HG03378 (cell line): ENCODE data around the gene LPP.
A peak's percentile ranks its signal among the peaks of the same experiment; 100 is the strongest.

Experiments used
- ATAC-seq: cut with Tn5 transposase; IDR thresholded peaks from one replicate; pipeline ENCODE4 v1.9.1; 2021; ENCODE audit warnings: mild to moderate bottlenecking, moderate library complexity; ENCODE audit not compliant: unreplicated experiment

The LPP gene

DNA sequence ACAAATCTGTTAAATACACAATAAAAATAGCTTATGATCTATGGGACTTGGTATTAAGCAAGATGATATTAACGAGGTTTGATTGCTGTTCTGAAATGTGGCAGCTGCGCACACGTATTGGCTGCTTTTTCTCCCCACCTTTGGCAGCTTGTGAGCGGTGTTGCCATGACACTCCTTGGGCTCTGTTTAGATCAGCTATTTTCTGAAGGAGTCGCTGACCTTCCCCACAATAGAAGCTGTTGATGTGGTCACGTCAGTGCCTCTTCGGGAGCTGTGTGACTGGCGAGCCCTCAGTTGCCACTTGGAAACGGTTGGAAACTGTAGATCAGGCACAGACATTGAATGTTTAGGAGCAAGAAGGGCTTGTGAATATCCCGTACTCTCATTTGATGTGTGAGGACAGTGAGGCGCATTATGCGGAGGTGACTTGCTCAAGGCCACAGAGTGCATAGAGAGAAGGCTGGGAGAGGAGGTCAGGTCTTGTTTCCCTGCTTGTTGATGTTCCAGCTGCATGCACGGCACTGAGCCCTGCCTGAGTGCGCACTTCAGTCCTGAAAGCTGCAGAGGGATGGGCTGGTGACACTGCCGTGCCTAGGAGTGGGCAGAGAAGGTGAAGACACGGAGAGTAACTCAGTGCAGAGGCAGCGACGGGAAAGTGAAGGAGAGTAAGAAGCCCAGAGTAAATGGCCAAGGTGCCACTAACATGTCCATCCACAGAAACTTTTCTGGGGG, 198.4 kb downstream of the LPP start:
- ATAC-seq = no peak

DNA sequence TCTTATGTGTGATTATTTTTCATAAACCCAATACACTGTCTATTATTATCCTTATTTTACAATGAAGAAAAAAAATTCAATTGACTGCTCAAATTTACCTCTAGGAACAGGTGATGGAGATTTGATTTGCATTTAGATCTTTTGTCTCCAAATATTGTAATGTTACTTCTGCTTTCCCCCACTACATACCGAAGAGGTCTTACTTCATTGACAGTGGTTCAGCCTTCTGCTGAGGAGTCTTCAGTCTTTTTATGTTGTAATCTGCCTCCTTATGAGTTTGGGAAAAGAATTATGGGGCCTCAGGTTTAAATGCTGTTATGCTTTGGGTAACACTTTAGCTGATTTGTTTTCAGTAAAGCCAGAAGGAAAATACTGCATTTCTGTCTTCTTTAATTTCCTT, 199.5 kb downstream of the LPP start:
- no peak for ATAC-seq

DNA sequence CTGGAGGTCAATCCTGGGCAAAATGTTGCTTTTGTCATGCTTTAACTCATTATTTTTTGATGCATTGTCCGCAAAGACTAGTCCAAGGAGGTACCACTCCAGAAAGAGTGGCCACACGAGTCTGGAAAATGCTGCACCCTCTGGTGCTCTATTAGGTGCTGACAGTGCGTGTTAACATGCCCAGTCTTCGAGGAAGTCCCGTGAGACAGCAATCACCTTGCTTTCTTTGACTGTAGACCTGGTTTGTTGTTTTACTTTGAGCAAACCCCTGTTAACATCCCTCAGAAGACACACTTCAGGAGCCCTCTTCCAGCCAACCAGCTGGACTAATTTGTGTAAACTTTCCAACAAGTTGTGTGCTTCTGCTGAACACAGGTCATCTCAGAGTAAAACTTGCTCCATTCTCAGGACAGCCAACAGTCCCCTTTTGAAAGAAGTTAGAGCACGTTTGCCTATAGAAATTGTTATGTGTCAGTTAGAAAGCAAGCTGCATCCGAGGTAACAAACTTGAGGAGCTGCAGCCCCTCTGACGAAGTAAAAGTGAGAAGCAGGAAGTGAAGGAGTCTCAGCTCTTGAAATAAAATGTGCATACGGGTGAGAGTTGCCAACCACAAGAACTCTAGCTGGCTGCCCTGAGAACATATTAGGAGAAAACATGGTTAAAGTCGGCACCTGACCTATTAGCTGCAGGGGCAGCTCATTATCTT, 205.0 kb downstream of the LPP start:
- ATAC-seq = no peak

DNA sequence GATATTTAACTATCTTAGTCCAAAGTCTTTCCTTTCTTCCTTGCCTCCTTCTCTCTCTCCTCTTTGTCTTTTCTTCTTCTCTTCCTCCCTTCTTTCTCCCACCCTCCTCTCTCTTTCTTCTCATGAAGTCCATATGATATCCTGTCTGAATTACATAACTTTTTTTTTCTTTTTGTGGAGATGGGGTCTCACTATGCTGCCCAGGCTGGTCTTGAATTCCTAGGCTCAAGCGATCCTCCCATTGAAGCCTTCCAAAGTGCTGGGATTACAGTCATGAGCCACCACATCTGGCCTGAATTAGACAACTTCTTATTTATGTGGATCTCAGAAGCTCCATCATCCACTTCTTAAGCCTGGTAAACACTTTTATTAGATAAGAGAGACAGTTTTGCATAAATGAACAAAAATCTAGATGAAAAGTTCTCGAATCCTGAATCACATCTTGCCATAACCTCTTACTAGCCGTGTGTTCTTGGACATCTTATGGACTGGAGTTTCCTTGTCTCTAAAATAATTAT, 206.5 kb downstream of the LPP start:
- ATAC-seq = no peak

DNA sequence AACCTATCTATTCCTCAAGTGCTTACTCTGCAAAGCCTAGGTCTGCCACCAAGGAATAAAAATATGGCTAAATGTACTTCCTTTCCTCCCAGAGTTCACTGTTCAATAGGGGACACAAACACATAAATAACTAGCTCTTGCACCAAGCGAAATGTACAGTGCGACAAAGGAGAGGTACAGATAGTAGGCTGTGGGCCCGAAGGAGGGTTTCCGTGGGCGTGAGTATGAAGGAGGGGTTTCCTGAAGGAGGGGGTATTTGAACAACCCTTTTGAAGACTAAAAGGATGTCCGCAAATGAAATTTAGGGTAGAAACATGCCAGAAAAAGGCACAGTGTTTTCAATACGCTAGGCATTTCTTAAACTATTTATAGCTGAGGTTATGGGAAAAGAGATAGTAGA, 207.9 kb downstream of the LPP start:
- no peak for ATAC-seq

DNA sequence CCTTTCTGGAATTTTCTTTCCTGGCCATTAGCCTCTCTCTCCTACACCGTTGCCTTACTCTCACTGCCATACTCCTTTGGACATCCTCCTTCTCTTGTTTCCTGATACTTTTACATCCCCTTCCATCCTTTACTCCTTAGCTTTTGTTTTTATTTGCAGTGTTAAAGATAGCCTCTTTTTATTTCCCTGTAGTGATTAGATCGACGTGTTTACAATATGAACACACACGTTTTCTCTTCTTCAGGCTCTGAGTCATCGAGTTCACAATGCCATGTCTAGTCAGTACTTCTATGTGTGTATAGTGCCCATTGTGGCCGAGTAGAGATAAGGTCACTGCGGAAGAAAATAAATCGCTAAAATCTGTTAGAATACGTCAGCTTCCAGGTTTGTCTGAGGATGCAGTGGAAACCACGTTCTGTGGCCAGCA, 208.5 kb downstream of the LPP start:
- no peak for ATAC-seq

DNA sequence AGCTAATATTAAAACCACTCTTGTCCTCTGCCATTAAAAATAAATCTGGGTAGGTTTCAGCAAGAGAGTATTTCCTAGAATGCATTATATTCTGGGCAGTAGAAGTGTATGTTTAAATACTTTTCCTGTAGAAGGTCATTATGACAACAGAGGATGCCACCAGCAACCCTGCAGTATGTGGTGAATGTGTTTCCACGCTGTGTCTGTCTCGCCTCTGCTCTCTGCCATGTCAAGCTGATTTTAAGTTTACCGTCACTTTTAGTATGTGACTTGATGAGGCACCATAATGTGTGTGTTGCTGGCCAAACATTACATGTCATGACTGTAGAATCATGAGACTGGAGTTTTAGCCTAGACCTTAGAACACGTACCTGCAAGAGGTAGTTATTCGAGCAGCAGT, 211.2 kb downstream of the LPP start:
- ATAC-seq = no peak

DNA sequence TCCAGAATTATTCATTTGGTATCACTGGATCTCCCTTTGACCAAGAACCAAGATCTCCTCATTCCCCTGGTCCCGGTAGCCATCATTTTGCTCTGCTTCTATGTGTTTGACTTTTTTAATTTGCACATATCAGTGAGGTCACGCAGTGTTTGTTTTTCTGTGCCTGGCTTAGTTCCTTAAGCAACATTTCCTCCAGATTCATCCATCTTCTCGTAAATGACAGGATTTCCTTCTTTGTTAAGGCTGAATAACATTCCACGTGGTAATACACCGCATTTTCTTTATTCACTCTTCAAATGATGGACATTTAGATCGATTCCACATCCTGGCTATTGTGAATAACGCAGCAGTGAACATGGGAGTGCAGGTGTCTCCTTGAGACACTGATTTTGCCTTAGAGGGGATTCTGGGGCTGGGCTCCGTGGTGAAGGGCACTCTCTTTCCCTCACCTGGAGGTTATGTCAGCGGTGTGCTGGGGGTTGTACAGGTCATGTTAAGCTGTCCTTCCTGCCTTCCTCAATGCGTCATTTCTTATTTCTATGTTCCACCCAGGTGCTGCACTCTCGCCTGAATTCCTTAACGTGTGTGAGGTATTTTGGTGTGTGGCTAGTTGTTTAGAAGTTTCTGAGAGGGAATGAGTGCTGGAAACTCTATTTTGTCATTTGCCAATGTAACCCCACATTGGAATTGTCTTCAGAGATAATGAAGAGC, 212.2 kb downstream of the LPP start:
- ATAC-seq = no peak

DNA sequence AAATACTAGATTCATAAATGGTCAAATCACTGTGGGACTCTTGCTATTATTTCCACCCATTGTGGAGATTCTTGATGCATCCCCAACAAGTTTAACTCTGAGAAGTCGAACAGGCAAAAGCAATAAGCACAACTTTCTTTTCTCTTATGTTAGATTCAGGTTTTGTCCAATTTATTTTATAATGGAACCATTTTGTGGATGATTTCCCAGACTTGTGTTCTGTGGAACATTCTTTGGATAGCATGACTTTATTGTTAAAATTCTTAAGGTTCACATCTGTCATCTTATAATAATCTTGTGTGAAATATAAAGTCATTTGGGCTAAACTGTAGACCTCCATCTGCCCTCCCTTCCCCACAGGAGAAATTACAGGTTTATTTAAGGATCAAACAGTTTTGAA, 213.7 kb downstream of the LPP start:
- ATAC-seq = no peak

DNA sequence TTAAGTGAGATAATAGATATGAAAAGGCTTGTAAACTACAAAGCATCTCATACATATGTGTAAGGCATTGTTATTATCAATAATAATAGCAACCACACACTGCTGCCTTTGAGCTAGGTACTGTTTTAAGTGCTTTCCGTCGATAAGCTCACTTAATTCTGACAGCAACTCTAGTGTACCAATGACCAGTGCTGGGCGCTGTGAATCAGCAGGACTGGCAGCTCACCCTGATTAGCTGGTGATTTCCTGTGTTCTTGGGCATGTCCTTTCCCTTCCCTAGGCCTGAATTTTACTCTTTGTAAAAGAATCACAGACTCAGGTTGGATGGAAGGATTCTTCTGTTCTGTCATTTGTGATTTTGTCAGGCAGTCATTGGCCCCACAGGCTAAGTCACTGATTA, 215.6 kb downstream of the LPP start:
- ATAC-seq = no peak

DNA sequence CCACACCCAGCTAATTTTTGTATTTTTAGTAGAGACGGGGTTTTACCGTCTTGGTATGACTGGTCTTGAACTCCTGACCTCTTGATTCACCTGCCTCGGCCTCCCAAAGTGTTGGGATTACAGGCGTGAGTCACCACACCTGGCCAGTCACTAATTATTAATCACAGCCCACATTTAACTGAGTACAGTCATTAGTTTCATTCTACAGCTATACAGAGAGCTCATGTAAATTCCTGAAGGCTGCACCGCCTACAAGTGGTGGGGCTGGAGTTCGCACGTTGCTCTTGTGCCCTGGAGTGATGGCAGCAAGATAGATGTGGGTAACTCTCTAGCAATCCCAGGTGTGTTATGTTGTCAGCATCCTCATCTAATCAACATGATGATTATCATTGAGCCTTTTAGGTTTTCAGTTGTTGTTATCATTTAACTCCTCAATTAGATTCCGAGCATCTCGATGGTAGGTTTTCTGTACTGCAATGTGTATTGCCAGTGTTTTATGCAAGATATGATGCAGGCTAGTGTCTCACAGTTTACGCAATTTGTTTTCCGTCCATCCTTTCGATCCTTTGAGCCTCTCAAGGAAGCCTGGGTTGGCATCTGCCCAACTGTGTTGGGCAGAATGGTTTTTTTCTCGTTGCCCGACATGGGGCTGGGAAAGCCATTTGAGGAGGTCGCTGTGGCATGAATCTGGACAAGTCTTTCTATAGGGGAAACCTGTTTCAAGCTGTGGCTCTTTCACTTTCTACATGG, 216.3 kb downstream of the LPP start:
- ATAC-seq = no peak

DNA sequence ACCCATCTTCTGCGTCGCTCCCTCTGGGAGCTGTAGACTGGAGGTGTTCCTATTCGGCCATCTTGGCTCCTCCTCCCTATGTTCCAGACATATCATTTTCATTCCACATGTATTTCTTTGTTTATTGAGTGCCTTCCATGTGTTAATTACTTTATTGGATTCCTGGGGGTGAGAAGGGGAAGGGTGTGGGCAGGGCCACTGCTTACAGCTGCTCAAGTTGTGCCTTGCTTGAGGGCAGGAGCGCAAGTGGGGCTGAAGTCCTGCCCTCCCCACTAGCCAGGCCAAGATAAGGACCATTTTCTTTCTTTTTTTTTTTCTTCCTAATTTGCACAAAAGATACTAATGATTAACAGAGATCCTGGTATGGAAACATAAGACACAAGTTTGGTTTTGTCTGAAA, 224.8 kb downstream of the LPP start:
- ATAC-seq = no peak

DNA sequence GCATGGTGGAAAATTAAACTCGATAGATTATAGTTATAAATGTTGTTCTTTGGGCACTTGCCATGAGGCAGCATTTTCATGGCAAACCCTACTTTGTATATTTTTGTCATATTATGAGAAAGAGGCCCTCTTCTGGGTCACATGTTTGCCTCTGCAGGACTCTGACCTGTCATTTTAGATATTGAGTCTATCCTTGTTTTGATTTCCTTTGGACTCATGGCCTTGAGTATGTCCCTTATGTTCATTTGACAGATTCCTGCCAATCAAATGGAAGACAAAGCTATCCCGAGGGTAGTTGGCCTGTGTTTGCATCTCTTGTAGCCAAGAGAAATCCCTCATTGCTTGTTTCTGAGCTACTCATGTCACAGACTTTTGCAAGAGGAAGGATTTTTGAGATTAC, 226.3 kb downstream of the LPP start:
- no peak for ATAC-seq

DNA sequence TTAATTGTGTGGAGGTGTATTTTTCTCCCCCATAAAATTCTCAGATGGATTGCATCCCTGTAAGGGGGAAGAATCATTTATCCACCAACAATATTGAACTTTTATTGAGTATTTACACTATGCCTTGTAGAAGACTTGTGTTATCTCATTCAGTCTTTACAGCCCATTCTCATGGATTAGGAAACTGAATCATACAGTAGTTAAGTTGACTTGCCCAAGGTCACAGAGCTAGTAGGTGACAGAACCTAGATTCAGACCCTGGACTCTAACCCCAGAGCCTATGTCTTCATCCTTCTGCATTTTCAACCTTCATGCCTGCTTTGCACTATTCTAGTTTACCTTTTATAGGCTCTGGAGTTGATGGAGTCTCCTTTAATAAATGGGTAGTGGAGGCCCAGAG, 226.8 kb downstream of the LPP start:
- ATAC-seq = no peak

DNA sequence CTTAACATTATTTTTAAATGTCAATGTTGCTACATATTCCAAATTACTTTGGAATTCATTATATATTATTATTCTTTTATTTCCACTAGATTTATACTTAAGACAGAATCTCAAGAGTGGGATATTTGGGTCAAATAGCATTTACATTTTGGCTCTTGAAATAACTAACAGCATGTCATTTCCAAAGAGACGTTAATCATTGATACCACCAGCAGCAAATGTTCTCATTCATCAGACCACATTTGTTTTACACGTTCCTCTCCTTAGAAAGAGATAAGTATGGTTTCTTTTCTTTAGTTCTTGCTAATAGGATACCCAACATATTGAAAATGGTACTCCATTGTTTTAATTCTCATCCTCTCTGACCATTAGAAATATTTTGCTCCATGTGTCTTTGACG, 229.8 kb downstream of the LPP start:
- no peak for ATAC-seq

DNA sequence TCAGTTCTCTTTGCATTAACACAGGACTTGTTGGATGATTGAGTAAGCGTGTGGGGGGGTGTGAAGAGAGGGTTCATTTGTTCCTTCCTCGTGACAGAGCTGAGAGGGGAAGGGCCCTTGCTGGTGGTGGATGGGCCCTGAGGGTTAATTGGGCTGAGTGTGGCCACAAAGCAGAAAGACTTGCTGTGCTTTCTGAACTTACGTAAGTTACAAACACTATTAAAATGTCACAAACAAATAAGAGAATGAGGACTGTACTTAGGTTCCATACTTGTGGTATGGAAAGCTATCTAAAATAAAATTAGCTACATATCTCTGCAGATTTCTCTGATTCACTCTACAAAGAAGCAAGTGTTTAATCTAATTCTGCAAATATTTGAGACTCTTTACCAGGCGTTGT, 231.3 kb downstream of the LPP start:
- no peak for ATAC-seq

DNA sequence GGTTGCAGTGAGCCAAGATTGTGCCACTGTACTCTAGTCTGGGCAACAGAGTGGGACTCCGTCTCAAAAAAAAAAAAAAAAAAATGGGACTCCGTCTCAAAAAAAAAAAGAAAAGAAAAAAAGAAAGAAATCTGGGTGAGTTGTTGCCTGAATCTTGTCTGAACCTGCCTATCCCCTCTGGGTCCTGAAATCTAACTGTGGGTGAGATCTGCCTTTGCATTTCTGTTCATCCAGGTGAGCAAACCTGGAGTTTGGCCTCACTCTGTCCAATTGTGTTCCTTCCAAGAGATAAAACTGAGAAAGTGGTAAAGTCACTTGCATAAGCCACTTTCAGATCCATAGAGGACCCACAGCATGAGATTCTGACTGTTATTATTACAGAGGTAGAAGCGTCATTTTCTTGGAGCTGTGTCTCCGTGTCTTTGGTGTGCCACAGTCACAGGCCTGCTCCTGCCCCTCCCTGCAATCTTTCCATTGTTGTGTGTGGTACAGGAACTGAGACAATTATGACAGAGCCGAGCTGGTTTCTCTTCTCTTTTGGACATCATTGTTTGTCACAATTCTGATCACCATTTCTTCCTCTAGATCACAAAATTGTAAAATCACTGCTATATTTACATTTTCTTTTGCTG, 235.9 kb downstream of the LPP start:
- peak; percentile 93 for ATAC-seq

DNA sequence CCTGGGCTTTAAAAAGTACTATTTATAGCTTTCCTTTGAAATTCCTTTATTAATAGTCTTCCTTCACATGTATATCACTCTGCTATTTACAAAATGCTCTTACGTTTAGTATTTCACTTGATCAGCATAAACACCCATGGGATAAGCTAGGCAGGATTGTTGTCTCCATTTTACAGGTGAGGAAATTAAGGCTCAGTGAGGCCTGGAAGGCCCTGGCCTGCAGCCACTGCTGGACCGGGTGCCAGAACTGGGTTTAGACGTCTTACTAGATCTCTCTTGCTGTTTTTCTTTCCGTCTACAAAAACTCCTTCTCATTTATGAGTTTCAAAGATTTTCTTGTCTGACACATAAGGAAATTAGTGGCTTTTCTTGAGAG, 236.4 kb downstream of the LPP start:
- peak; percentile 17 for ATAC-seq

DNA sequence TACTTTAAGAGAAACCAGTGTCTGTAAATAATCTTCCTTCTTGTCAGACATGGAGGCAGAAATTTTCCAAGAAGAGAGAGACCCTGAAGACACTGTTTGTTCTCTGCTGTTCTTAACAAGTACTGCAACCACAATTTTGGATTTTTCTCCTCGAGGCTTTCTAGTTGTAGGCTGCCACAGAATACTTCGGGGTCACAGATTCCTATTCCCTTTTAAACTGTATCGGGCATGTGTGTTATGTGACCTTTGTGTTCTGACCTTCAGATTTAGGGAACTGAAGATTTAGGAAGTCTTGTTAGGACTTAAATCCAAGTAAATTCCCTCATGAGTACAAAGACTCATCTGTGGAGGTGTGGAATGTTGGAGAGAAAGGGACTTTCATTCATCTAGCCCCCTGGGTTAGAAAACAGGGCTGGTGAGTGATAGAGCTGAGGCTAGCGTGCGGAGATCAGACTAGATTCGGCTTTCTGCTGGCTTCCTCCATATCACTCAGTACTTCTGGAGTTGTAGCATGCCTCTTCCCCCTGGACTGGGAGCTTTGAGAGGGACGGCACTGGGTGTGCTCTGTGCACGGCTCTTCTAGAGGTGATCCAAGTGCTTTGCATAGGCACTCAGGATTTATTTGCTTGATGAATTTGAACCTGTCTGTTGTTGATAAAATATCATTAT, 237.0 kb downstream of the LPP start:
- no peak for ATAC-seq

DNA sequence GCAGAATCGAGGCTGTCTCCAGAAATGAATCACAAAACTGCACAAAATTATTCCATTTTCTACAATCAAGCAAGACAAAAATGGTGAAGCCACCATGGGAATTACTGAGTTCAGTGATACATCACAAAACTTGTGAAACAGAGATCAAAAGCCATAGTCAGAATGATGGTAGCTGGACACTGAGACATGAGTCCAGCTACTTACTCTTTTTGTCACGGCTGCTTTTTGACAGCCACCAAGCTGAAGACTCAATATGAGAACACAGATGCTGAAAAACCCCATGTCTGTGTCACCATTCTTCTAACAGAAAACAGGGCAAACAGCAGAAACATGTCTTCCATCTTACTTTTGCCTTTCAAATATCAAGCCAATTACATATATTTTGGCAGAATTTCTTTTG, 237.6 kb downstream of the LPP start:
- no peak for ATAC-seq
